NCI-H146 treated with DMSO at 0.1 percent for 48 hours (cell line): ENCODE results near the gene SATL1.
"Not testable (repeated sequence)": the region's sequence is repeated elsewhere in the genome, so short reads cannot be mapped to it uniquely, and the experiment has no call there.

Source experiments
- DNase-seq: peaks from one replicate; lab custom pipeline; 2025; ENCODE audit not compliant: unreplicated experiment; lab: John Stamatoyannopoulos, UW

Gene SATL1

GRCh38 chrX:85243761-85244449, at the start of gene SATL1, which contains the start of gene ZNF711:
Gene SATL1, minus strand, starts transcription at chrX:85243779. Its CDS starts 134,811 bp downstream, at chrX:85108968.
Gene ZNF711, plus strand, starts transcription at chrX:85243991. Its CDS starts 3,582 bp downstream, at chrX:85247573.
- peak; percentile 83 for DNase-seq

- DNase-seq, result no peak
These were observed 45.6 kb upstream of the SATL1 start for GRCh38 chrX:85288992-85289723.

- not testable (repeated sequence) for DNase-seq
These were observed 41.7 kb upstream of the SATL1 start for GRCh38 chrX:85285286-85285685.

- peak; percentile 31 for DNase-seq
These were observed 1.1 kb upstream of the SATL1 start for GRCh38 chrX:85244450-85245211.

- peak; percentile 32 for DNase-seq
These were observed 424 bp downstream of the SATL1 start for GRCh38 chrX:85243155-85243554.

GRCh38 chrX:85223359-85223758, 20.2 kb downstream of the SATL1 start:
- DNase-seq, result no peak

- no peak for DNase-seq
These were observed 22.2 kb downstream of the SATL1 start for GRCh38 chrX:85221361-85221760.

- no peak for DNase-seq
These were observed 27.6 kb downstream of the SATL1 start for GRCh38 chrX:85215946-85216345.

- DNase-seq, result no peak
These were observed 29.6 kb downstream of the SATL1 start for GRCh38 chrX:85213792-85214530.

- DNase-seq, result no peak
These were observed 40.1 kb downstream of the SATL1 start for GRCh38 chrX:85203461-85203970.

- no peak for DNase-seq
These were observed 47.3 kb downstream of the SATL1 start for GRCh38 chrX:85196319-85196718.

- DNase-seq, result no peak
These were observed 83.9 kb downstream of the SATL1 start for GRCh38 chrX:85159644-85160043.

- no peak for DNase-seq
These were observed 102.6 kb downstream of the SATL1 start for GRCh38 chrX:85140964-85141363.

- no peak for DNase-seq
These were observed 104.2 kb downstream of the SATL1 start for GRCh38 chrX:85139422-85139821.

GRCh38 chrX:85136409-85136808, 107.2 kb downstream of the SATL1 start:
- no peak for DNase-seq

GRCh38 chrX:85115252-85115651, 128.3 kb downstream of the SATL1 start:
- DNase-seq, result peak; percentile 1

- no peak for DNase-seq
These were observed 128.8 kb downstream of the SATL1 start for GRCh38 chrX:85114776-85115175.

GRCh38 chrX:85114171-85114570, 129.4 kb downstream of the SATL1 start:
- DNase-seq, result no peak

GRCh38 chrX:85113746-85114145, 129.8 kb downstream of the SATL1 start:
- no peak for DNase-seq

- DNase-seq, result no peak
These were observed 131.3 kb downstream of the SATL1 start for GRCh38 chrX:85112293-85112692.

- DNase-seq, result peak; percentile 2
These were observed 132.2 kb downstream of the SATL1 start for GRCh38 chrX:85111347-85111746.
